Choroid plexus epithelial cell (primary cell): ENCODE results near the gene ACTR10.

ENCODE experiments used
- DNase-seq: peaks from one replicate; pipeline ENCODE4 v3.0.0-alpha.2; 2010; ENCODE audit warnings: low read depth
- H3K4me3 ChIP-seq: 2 replicates; pipeline ENCODE4 v1.5.1; 2011; ENCODE audit warnings: low read depth, mild to moderate bottlenecking, control low read depth, low read length, moderate library complexity
- TF ChIP-seq, protein P1 (sequence below): conservative IDR thresholded peaks from 2 replicates; pipeline ENCODE4 v1.5.1; 2011; ENCODE audit warnings: low read depth, mild to moderate bottlenecking, control low read depth, inconsistent platforms, low read length, moderate library complexity

ACTR10 gene

DNA sequence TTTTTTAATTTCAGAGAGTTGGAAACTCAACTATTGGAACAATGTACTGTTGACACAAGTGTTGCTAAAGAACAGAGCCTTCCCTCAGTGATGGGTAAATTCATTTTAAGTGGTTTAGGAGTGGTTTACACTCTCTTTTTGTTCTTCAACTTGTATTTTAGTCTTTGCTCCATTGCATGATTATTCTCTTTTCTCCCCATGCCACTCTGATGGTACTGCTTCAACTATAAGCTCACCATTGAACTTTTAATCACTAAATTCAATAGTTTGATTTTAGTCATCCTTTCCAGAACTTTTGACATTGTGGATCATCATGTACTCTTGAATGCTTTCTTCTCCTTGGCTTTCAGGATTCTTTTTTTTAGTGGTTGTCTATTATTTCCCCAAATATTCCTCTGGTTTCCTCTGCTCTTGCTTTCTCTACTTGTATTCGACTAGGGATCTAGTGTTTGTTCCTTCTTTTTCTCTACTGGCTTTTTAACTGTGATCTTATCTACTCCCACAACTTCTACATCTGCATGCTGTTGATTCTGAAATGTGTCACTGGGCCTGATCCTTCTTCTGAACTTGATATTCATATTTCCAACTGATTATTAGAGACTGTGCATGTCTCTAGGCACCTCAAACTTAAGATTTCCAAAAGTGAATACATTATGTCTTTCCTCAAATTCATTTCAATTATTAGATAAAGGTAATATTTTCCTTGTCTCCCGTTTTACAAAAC is 15.4 kb downstream of the ACTR10 start:
- DNase-seq, result no peak
- TF ChIP-seq, protein P1, sequence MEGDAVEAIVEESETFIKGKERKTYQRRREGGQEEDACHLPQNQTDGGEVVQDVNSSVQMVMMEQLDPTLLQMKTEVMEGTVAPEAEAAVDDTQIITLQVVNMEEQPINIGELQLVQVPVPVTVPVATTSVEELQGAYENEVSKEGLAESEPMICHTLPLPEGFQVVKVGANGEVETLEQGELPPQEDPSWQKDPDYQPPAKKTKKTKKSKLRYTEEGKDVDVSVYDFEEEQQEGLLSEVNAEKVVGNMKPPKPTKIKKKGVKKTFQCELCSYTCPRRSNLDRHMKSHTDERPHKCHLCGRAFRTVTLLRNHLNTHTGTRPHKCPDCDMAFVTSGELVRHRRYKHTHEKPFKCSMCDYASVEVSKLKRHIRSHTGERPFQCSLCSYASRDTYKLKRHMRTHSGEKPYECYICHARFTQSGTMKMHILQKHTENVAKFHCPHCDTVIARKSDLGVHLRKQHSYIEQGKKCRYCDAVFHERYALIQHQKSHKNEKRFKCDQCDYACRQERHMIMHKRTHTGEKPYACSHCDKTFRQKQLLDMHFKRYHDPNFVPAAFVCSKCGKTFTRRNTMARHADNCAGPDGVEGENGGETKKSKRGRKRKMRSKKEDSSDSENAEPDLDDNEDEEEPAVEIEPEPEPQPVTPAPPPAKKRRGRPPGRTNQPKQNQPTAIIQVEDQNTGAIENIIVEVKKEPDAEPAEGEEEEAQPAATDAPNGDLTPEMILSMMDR, result no peak
- no peak overlapping the region for H3K4me3 ChIP-seq

DNA sequence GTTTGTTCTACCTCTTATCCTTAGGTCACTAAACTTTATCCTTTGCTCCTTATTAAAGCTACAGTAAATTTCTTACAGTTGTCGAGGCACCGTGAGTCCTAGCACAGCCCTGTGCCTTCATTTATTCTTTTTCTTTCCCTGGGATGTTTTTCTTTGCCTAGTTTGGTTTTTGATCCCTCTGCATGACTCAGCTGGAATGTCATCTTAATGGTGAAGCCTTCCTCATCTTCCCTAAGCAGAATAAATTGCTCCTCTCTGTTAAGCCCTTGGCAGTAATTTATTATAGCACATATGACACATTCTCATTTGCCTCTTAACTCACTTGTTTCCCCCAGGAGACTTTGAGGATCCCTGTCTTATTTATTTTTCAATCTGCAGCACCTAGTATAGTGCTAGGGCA is 16.6 kb downstream of the ACTR10 start:
- TF ChIP-seq, protein P1, result no peak
- H3K4me3 ChIP-seq, result no peak overlapping the region
- DNase-seq, result peak; percentile 22

DNA sequence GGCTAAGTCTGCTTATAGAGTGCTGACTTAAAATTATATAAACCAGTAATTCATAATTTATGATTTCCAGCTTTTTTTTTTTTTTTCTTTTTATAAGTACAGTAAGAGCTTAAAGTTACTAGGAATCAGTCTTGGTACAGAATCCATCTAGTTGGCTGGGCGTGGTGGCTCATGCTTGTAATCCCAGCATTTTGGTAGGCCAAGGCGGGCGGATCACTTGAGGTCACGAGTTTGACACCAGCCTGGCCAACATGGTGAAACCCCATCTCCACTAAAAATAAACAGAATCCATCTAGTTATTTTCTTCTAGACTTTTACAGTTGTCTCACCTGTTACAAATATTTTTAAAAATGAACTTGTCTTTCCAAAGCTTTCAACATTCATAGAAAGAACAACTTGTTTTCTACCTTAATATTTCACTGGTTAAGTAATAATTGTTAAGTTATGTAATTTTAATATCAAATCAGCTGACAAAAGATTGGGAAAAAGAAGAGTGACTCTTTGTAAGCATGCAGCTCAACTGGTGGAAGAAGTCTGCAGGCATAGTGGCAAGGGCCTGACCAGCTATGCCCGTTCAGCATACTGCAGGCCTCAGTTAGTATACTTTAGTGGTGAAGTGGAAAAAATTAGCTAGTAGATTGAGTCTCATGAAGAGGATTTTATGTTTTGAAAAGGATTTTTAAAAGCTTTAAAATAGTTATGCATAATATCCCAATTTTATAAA is 27.3 kb downstream of the ACTR10 start:
- no peak for DNase-seq

DNA sequence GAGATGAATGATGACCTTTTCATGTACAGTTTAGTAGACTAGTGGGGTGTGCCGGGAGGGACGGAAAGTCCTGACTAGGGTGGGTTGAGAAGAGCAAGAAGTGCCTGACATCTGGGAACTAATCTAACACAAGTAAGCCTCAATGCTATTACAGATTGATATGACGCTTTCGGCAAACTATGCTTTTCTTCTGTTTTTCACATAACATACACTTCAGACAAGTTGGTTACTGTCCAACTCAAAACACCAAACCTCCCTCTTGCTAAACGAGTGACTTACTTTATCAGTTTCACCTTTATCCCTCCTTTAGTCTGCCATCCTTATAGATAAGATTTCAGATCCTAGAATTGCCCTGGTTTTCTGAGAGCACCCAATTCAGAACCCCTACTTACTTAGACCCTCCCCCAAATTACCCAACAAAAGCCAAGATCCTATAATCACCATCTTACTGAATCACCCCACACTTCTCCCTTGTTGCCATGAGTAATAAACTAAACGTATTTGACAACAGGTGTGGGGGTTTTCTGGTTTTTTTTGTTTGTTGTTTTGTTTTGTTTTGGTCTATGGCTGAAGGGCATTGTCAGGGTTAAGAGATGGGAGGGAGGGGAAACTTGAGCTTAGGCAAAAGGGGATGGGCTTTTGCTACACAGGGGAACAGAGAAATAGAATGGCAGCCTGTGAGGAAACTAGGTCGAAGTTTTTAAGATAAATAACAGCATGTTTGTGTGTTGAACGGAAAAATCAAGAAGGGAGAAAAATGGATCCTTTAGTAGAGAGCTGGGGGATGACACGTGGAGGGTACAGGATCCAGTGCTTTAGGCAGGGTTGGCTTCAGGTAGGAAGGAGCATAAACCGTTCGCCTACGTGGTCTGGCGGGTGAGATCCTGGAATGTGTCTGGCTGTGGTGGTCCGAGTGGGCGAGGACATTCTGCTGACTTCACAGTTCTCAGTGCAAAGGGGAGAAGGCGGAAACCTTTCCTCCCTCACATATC is 38.6 kb downstream of the ACTR10 start:
- TF ChIP-seq, protein P1, result no peak
- DNase-seq, result peak; percentile 66
- peak overlapping the region; percentile 62 for H3K4me3 ChIP-seq

More for the DNA sequence above, 27.3 kb downstream of the ACTR10 start:
- TF ChIP-seq, protein P1, result no peak
- no peak overlapping the region for H3K4me3 ChIP-seq

DNA sequence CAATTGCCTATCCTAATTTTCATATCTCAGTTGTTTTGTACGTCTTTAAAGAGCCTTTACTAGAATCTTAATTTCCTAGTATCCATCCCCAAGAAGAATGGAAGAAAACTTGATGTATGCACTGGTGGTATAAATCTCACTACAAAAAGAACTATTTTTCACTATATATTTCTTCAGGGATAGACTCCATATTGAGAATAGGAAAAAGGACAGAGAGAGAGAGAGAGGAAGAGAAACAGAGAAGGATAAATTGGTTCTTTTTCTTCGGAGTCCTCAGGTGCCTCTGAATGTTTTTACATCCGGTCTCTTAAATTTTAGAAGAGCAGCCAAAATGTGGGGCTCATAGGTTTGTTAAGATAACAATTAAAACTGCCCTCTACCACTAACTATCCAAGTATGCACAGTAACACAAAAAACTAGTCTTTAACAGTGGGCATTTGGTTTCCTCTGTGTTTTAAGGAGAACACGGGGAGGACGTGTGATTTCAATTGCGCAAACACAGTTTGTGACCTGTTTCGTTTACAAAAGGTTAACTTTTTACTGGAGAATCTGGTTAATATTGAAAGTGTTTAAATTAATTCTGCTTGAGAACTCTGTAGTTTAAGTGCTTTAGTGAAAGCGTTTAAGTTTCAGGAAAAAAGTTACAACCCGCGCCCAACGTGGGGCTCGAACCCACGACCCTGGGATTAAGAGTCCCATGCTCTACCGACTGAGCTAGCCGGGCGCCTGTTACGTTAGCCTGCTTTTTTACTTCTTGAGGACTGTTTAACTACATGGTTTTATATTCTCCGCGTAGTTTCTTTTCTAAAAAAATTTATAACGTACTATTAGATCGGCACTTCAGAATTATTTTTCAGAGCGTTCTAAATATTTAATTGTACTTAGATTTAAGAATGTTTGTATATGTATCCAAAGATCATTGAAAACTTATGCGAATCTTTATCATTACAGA is 39.6 kb downstream of the ACTR10 start:
- H3K4me3 ChIP-seq, result peak overlapping the region; percentile 65
- TF ChIP-seq, protein P1, result no peak
- DNase-seq, result peak; percentile 74
